Bronchial epithelial cell (primary cell): Measurements from ENCODE around the gene STX11. TPM values are rescaled to one million over a fixed set of nuclear protein-coding genes. Genes with fewer than 3 reads are reported as not detected.

ENCODE experiments used
- DNase-seq: peaks from one replicate; pipeline ENCODE4 v3.0.0-alpha.2; 2010; ENCODE audit warnings: low read depth
- FAIRE-seq: peaks from 2 replicates; lab custom pipeline; 2011; peaks lifted over from hg19 to GRCh38; lab: Jason Lieb, UNC
- H3K27me3 ChIP-seq: 2 replicates; pipeline ENCODE4 v1.5.1; 2011; ENCODE audit warnings: low read length; ENCODE audit not compliant: control insufficient read depth, insufficient read depth
- H3K36me3 ChIP-seq: 2 replicates; pipeline ENCODE4 v1.5.1; 2011; ENCODE audit warnings: low read length; ENCODE audit not compliant: control insufficient read depth, insufficient read depth
- H3K4me3 ChIP-seq: 2 replicates; pipeline ENCODE4 v1.5.1; 2011; ENCODE audit warnings: mild to moderate bottlenecking, low read depth, low read length, control low read depth
- total RNA-seq: library from RNA; depleted of rRNA; stranded (reverse); fragments of >200 nt; gene quantifications from 2 replicates; pipeline ENCODE4 v1.2.1, GENCODE V29; 2014
- TF ChIP-seq, protein P1 (sequence below): IDR thresholded peaks from 2 replicates; pipeline ENCODE4 v1.5.1; 2011; ENCODE audit warnings: mild to moderate bottlenecking, moderate library complexity, low read length, control low read depth, inconsistent platforms; ENCODE audit not compliant: insufficient read depth, severe bottlenecking

STX11 gene
- total RNA-seq, 1 donor from 2014 or later: 0.26 TPM

DNA sequence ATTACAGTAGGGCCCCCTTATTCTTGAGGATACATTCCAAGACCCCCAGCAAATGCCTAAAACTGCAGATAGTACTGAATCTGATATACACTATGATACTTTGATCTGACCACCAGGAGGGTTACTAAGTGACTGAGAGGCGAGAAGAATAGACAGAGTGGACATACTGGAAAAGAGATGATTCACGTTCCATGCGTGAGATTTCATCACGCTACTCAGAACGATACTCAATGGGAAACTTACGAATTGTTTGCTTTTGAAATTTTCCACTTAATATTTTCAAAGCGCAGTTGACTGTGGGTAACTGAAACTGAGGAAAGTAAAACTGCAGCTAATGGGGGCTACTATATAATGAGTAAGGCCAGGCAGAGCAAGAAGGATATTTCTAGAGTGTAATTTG is 60.8 kb downstream of the STX11 start:
- peaks cover 4% of the 10 kb centered on the region for H3K27me3 ChIP-seq
- TF ChIP-seq, protein P1, sequence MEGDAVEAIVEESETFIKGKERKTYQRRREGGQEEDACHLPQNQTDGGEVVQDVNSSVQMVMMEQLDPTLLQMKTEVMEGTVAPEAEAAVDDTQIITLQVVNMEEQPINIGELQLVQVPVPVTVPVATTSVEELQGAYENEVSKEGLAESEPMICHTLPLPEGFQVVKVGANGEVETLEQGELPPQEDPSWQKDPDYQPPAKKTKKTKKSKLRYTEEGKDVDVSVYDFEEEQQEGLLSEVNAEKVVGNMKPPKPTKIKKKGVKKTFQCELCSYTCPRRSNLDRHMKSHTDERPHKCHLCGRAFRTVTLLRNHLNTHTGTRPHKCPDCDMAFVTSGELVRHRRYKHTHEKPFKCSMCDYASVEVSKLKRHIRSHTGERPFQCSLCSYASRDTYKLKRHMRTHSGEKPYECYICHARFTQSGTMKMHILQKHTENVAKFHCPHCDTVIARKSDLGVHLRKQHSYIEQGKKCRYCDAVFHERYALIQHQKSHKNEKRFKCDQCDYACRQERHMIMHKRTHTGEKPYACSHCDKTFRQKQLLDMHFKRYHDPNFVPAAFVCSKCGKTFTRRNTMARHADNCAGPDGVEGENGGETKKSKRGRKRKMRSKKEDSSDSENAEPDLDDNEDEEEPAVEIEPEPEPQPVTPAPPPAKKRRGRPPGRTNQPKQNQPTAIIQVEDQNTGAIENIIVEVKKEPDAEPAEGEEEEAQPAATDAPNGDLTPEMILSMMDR: no peak
- H3K36me3 ChIP-seq: no peaks in the 10 kb centered on the region
- DNase-seq (peak; percentile 13), FAIRE-seq (no peak)
- H3K4me3 ChIP-seq: no peak overlapping the region

DNA sequence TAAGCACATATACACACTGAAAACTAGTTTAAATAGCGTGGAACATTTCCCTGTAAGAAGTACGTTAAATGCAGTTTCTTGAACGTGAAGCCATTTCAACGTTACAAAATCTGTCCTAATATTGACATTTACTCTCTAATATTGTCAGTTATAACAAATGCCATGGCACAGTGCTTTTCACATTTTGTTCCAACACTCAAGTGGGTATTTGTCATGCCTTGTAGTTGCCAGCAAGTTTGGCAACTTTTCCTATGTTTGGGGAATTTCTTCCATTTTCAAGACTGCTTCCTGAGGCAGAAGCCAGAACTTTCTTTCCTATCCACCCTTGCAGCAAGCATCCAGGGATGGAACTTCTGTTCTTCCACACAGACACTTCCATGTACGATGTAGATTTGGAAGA is 63.0 kb downstream of the STX11 start:
- TF ChIP-seq, protein P1: no peak
- H3K36me3 ChIP-seq: no peaks in the 10 kb centered on the region
- DNase-seq (no peak), FAIRE-seq (no peak)
- H3K4me3 ChIP-seq: no peak overlapping the region
- H3K27me3 ChIP-seq: peaks cover 4% of the 10 kb centered on the region

DNA sequence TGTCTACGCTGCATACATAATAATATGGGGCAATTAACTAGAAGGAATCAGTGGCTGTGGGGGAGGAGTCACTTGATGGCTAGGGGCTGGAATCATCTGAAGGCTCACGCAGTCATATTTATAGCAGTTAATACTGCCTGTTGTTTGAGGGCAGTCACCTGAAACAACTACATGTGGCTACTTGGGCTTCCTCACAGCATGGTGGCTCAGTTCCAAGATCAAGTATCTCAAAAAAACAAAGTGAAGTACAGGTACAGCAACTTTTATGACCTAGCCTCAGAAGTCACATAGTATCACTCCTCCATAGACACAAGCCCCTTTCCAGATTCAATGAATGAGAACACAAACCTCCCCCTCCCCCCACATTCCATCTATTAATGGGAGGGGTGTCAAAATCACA is 63.7 kb downstream of the STX11 start:
- TF ChIP-seq, protein P1: no peak
- no peak for FAIRE-seq
- Histone ChIP-seq H3K36me3 (no peaks in the 10 kb centered on the region), H3K27me3 (peaks cover 1% of the 10 kb centered on the region), H3K4me3 (no peak overlapping the region)
- DNase-seq: no peak

DNA sequence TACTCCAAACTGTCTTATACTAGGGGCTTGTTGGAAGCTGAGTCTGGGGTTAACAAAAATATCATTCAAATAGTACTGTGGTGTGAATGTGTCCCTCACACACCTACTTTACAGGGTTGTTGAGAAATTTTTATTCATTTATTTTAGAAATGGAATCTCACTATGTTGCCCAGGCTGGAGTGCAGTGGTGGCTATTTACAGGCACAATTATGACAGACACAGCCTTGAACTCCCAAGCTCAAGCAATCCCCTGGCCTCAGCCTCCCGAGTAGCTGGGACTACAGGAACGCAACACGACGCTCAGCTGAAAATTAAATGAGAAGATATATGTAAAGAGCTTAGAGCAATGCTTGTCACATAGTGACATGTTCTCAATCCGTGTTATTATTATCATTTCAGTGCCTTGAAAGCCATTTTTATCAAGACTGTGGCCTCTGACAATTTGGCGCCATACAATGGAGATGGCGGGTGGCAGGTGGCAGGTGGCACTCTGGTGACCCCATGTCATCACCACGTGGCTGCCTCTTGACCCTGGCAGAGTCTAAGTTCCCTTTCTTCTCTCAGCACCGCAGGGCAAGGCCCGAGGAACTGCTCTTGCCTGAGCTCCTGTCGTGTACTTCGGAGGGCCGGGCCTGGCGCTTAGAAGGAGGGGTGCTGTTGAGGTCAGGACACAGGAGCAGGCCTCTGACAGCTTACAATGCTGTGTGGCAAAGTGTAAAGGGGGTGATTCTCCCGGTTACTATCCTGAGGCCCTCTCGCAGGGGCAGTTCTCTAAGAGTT is 64.5 kb downstream of the STX11 start:
- Histone ChIP-seq H3K36me3 (no peaks in the 10 kb centered on the region), H3K4me3 (no peak overlapping the region), H3K27me3 (no peaks in the 10 kb centered on the region)
- DNase-seq (no peak), FAIRE-seq (no peak)
- TF ChIP-seq, protein P1: no peak

DNA sequence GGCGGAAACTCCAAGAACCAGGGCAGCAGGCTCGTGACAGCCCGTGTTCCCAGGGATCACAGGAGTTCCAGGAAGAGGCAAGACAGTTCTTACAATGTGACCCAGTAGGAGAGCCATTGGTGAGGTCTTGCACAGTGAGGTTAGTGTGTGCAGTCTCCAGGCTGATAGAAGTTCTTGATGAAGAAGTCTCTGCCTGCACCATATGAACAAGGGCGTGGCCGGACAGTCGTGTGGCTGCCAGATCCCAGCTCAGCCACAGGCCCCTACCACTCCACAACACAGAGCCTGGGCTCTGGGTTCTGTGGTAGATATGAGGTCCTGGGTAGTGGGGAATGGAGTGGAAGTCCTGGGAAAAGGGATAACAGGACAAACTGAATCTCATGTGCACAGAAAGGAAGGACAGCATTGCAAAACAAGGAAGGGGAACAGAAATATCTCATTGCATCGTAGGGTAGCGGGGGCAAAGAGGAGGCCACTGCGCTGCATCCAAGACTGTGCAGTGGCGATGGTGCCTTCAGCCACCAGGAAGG is 65.2 kb downstream of the STX11 start:
- no peaks in the 10 kb centered on the region for H3K36me3 ChIP-seq
- peak; percentile 12 for DNase-seq
- TF ChIP-seq, protein P1: no peak
- peak overlapping the region; percentile 69 for H3K4me3 ChIP-seq
- FAIRE-seq: no peak
- no peaks in the 10 kb centered on the region for H3K27me3 ChIP-seq
